ENCODE measurements around the gene TRIP6.

TRIP6 gene

GRCh38 chr7:100875356-100875751 is 8.2 kb downstream of the TRIP6 start:
- ChIA-PET POLR2A (interaction anchor here (0.5 to 8.1 kb wide), 29 partner anchors 8 to 446 kb away, joined by 3 to 198 read pairs (median 5); partner anchors contain the start of genes ACHE, AGFG2, EPHB4 and FBXO24), CTCF (interaction anchor here (0.6 to 1.1 kb wide), 5 partner anchors 8 to 184 kb away, joined by 3 to 4 read pairs (median 3); partner anchors contain the start of genes SLC12A9 and TRIP6)
- Histone ChIP-seq H3K4me1 (ENCODE audit: control insufficient read depth, insufficient read depth, low read length) (no peaks in the 10 kb centered on the region), H3K9me3 (ENCODE audit: control insufficient read depth, insufficient read depth, low read depth, low read length) (no peaks in the 10 kb centered on the region), H3K27ac (ENCODE audit: extremely low read depth, low read depth, low read length) (peak overlapping the region; percentile 78), H3K4me3 (ENCODE audit: low read depth, low read length) (peak overlapping the region; percentile 68), H3K36me3 (ENCODE audit: control insufficient read depth in 2 of 2, insufficient read depth in 1 of 2, low read length in 2 of 2) (peaks cover 53 to 75% of the 10 kb centered on the region in 2 experiments)
- TF ChIP-seq ZNF174 (tag by site-specific recombination; IDR thresholded peaks at IDR 0.05) (no peak), ZBTB7A (tag by site-specific recombination; IDR thresholded peaks at IDR 0.05; ENCODE audit: low read depth) (0 out of 2 replicates have a peak, but pooled peaks have one; percentile 14), ZNF776 (tag by site-specific recombination; IDR thresholded peaks at IDR 0.05; ENCODE audit: borderline replicate concordance) (no peak), ZNF202 (tag by site-specific recombination; IDR thresholded peaks at IDR 0.05; ENCODE audit: borderline replicate concordance) (no peak), ZNF138 (tag by site-specific recombination; IDR thresholded peaks at IDR 0.05; ENCODE audit: borderline replicate concordance) (no peak), ZBTB48 (tag by site-specific recombination; IDR thresholded peaks at IDR 0.05) (peak; percentile 62; the same call in 1 of the 2 replicates), ZBTB26 (tag by site-specific recombination; optimal IDR thresholded peaks at IDR 0.05) (peak; percentile 75), PBX3 (CRISPR knock-in tag; IDR thresholded peaks at IDR 0.05) (0 out of 2 replicates have a peak, but pooled peaks have one; percentile 4), ZNF398 (tag by site-specific recombination; IDR thresholded peaks at IDR 0.05) (peak; percentile 71), GLIS2 (tag by site-specific recombination; IDR thresholded peaks at IDR 0.05) (peak; percentile 70), PATZ1 (tag by site-specific recombination; IDR thresholded peaks at IDR 0.05) (peak; percentile 8), ZNF140 (tag by site-specific recombination; IDR thresholded peaks at IDR 0.05) (no peak), ZNF707 (tag by site-specific recombination; IDR thresholded peaks at IDR 0.05) (no peak), REST (tag by site-specific recombination; IDR thresholded peaks at IDR 0.05) (no peak), ZBTB10 (tag by site-specific recombination; IDR thresholded peaks at IDR 0.05) (0 out of 2 replicates have a peak, but pooled peaks have one; percentile 12), ZSCAN16 (tag by site-specific recombination; IDR thresholded peaks at IDR 0.05) (peak; percentile 52; the same call in 1 of the 2 replicates), ZNF610 (tag by site-specific recombination; IDR thresholded peaks at IDR 0.05; ENCODE audit: borderline replicate concordance) (0 out of 2 replicates have a peak, but pooled peaks have one; percentile 19)
